ENCODE measurements around the gene KRTAP1-4.

The KRTAP1-4 gene

DNA sequence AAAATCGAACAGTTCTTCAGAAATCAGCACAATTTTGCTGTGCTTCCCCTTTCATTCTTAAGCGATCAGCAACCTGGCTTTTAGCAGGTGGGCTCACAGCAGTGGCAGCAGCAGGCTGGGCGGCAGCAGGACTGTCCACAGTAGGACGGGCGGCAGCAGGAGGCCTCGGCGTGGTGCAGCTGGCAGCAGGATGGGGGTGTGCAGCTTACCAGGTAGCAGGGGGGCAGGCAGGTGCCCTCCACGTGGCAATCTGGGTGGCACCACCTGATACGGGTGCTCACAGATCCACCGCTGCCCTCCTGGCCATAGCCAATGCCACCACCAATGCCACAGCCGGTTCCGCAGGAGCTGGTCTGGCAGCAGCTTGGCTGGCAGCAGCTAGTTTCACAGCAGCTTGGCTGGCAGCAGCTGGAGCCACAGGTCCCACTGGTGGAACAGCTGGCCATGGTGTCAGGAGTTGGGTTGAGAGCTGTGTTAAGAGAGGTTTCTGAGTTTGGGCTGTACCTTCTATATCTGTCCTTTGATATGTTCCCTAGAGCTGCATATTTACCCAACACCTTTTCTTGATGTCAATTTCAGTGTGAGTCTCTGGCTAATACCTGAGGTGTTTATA lies at the start of gene KRTAP1-4:
TSS of gene KRTAP1-4 (minus strand) at position 563 of the 613 bp plus-strand sequence. CDS start at position 446, 117 bp downstream.
- TF ChIP-seq CTCF (IDR thresholded peaks at IDR 0.05) (no peak), ZFX (IDR thresholded peaks at IDR 0.05; ENCODE audit: borderline replicate concordance) (no peak)
- no peak within 1 kb of the TSS for H3K27ac ChIP-seq

GRCh38 chr17:41076788-41077187 lies 46.8 kb upstream of the KRTAP1-4 start:
- TF ChIP-seq ZFX (IDR thresholded peaks at IDR 0.05; ENCODE audit: borderline replicate concordance): no peak
- no peak for TF ChIP-seq CTCF (IDR thresholded peaks at IDR 0.05)
- H3K27ac ChIP-seq: no peak overlapping the region

- H3K27ac ChIP-seq: no peak overlapping the region
- TF ChIP-seq ZFX (IDR thresholded peaks at IDR 0.05; ENCODE audit: borderline replicate concordance): no peak
- TF ChIP-seq CTCF (IDR thresholded peaks at IDR 0.05): no peak
Observed at GRCh38 chr17:41073676-41074075, 43.7 kb upstream of the KRTAP1-4 start.

DNA sequence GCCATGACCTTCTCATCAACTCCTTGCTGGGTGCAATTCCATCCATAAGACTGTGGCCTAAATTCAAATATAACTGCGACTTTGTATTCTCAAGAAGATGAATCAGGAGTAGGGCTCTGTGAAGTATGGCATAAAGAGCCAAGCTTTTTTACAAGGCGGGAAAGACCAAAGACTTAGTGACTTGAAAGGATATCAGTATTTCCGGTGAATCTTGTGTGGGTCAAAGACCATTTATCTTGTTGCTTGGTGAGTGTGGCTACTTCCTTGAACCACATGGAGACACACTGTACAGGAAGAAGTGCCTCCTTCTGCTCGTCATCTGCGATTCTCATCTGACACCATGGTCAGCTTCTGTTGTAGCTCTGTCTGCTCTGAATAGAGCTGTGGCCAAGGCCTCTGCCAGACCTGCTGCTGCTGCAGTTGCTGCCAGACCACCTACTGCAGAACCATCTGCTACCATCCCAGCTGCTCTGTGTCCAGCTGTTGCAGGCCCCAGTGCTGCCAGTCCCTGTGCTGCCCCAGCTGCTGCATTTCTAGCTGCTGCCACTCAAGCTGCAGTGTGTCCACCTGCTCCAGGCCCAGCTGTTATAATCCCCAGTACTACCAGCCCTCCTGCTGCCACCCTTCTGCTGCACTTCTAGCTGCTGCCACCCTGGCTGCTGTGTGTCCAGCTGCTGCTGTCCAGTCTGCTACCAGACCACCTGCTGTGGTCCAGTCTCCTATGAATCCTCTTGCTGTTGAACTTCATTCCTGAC lies 41.8 kb upstream of the KRTAP1-4 start:
- no peak for TF ChIP-seq CTCF (IDR thresholded peaks at IDR 0.05)
- TF ChIP-seq ZFX (IDR thresholded peaks at IDR 0.05; ENCODE audit: borderline replicate concordance): no peak
- H3K27ac ChIP-seq: no peak overlapping the region

- no peak for TF ChIP-seq CTCF (IDR thresholded peaks at IDR 0.05)
- no peak for TF ChIP-seq ZFX (IDR thresholded peaks at IDR 0.05; ENCODE audit: borderline replicate concordance)
- no peak overlapping the region for H3K27ac ChIP-seq
Observed at GRCh38 chr17:41069031-41069430, 39.0 kb upstream of the KRTAP1-4 start.

GRCh38 chr17:41067281-41067680 lies 37.3 kb upstream of the KRTAP1-4 start:
- no peak for TF ChIP-seq CTCF (IDR thresholded peaks at IDR 0.05)
- TF ChIP-seq ZFX (IDR thresholded peaks at IDR 0.05; ENCODE audit: borderline replicate concordance): no peak

More at GRCh38 chr17:41067281-41067680, 37.3 kb upstream of the KRTAP1-4 start:
- no peak overlapping the region for H3K27ac ChIP-seq

All from 22Rv1 (cell line).